Ovary (tissue), 3 donors: ENCODE results near the gene AGBL4.

ENCODE experiments used
- CTCF ChIP-seq, 3 donors: fragments of 450-650 bp in 2 of 3; fragments of 200-600 bp in 1 of 3; IDR thresholded peaks; one replicate each; pipeline versions ENCODE4 v1.5.1 to v1.8.0; 2016 to 2022; ENCODE audit warnings: antibody characterized with exemption in 3 of 3, mild to moderate bottlenecking in 1 of 3
- EP300 ChIP-seq: sonication (generic); formaldehyde crosslinking; IDR thresholded peaks from one replicate; pipeline ENCODE4 v1.6.1; 2017; ENCODE audit warnings: antibody characterized with exemption
- POLR2A ChIP-seq: fragments of 450-650 bp; IDR thresholded peaks from one replicate; pipeline ENCODE4 v1.6.1; 2017; ENCODE audit warnings: antibody characterized with exemption, mild to moderate bottlenecking, moderate library complexity
- donor health status: DM: no; HTN: no; CAD: no.

- TF ChIP-seq CTCF (IDR thresholded peaks at IDR 0.05), result no peak
- no peak for TF ChIP-seq POLR2A
- TF ChIP-seq EP300, result no peak
Observed at GRCh38 chr1:48889082-48889481, 1134.7 kb downstream of the AGBL4 start.
